Hematopoietic multipotent progenitor cell treated with erythropoietin and hydrocortisone succinate and interleukin-3 and kit ligand, for 8 days (in vitro differentiated cells): Measurements from ENCODE around the gene CXorf58.
"Not testable (repeated sequence)": the region's sequence is repeated elsewhere in the genome, so short reads cannot be mapped to it uniquely, and the experiment has no call there.

Source experiments
- DNase-seq: peaks from one replicate; pipeline ENCODE4 v3.0.0-alpha.2; 2015

The CXorf58 gene

DNA sequence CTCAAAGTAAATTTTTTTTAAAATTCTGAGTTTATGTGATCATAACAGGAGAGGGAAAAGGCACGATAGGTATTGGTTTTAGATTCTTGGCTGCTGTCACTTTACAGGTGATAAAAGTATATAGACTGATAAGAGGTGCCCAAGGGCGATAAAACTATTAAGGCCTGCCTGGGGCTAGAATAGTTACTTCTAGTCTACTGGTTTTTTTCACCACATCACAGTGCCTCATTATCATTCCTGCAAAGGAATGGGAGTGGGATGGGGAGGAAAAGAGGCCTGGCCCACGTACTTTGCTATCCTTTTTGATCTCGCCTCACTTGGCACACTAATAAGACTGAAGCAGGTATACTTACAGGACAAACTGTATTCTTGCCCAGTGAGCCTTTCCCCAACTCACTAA, 46.6 kb downstream of the CXorf58 start:
- no peak for DNase-seq

DNA sequence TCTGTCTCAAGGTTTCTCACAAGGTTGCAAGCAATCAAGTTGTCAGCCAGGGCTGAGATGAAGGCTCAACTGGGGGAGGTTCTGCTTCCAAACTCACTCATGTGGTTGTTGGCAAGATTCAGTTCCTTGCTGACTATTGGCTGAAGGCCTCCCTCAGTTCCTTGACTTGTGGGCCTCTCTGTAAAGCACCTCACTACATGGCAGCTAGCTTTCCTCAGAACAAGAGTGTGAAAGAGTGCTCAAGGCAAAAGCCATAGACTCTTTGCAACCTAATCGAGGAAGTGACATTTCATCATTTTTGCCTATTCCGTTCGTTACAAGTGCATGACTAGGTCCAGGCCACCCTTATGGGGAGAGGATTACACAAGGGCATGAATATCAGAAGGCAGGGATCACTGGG, 52.0 kb downstream of the CXorf58 start:
- no peak for DNase-seq

DNA sequence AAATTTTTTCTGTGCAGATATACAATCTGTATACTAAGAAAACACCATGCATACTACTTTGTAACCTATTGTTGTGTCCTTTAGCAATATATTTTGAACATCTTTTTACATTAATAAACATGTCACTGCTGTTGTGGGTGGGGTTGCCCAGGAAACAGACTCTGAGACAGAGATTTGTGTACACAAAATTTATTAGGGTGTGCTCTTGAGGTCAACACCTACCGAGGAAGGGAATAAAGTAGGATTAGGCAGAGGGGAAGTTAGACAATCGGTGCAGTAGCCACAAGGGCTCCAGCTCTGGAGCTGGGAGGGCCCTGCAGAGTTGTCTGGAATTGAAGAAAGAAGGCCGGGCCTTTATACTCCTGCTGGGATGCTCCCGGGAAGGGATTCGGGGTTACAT, 56.4 kb downstream of the CXorf58 start:
- no peak for DNase-seq

DNA sequence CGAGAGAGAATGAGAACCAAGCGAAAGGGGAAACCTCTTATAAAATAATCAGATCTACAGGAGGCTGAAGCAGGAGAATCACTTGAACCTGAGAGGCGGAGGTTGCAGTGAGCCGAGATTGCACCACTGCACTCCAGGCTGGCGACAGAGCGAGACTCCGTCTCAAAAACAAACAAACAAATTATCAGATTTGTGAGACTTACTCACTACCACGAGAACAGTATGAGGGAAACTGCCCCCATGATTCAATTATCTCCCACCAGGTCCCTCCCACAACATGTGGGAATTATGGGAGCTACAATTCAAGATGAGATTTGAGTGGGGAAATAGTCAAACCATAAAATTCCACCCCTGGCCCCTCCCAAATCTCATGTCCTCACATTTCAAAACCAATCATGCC, 57.8 kb downstream of the CXorf58 start:
- DNase-seq, result not testable (repeated sequence)

DNA sequence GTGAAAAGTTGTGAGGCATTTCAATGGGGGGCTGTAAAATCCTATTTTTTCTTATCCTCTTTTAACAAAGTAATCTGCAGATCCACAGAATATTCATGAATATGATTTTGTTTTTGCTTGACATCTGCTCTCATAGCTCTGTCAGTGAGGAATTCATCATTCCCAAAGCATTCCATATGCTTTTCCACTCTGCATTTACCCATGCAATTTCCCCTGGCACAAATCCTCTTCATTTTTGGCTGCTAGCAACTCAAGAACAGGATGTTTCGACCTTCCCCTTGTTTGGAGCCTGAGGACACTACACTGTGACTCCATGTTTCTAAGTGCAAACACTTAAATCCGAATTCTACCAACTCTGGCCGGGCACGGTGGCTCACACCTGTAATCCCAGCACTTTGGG, 70.7 kb downstream of the CXorf58 start:
- no peak for DNase-seq

DNA sequence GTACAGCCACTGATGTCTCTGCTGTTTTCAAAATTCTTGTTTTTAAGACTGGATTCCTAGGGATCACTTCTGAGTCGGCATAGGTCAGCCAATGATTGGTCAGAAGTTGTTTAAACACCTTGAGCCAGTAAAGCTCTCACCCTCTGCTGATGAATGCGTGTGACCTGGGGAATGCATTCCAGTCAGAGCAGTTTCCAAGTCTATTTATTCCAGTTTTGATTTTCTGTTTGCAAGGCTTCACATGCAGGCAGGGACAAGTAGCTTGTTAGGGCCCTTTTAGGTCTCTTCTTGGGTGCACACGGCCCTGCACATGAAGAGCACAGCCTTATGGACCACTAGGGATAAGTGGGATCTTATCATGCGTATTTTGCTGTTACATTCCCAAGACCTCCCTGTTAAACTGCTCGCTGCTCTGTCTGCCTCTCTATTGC, 72.2 kb downstream of the CXorf58 start:
- DNase-seq, result no peak

DNA sequence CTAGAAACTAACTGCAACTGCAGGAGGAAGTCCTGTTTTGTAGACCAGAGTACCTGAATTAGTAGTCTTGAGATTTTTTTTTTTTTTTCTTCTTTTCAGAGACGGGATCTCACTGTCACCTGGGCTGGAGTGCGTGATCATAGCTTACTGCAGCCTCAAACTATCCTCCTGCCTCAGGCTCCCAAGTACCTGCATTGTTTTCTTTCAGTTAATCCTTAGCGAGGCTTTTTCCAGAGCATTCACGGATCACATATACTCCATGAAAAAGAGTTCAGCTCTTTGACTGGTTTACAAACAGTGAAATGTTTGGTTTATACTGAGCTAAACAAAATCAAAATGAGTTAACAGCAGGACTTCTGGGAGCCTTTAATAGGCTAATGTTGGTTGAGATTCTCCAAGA, 73.4 kb downstream of the CXorf58 start:
- no peak for DNase-seq

DNA sequence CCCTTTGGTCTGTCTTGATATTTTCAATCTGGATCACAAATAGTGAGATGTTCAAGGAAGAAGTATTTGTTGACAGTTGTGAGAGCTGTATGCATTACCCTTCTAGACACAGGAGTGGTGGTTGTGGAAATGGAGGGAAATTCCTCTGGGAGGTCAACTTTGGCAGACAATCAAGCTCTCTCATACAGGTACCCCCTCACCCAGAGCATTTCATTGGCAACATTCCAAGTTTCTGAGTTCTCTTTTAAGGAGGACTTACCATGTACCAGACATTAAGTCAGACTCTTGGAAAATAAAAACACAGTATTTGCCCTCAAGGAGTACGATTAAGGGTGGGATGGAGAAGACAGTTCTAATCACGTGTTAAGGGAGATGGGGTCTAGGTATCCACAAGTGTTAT, 73.9 kb downstream of the CXorf58 start:
- DNase-seq, result no peak

DNA sequence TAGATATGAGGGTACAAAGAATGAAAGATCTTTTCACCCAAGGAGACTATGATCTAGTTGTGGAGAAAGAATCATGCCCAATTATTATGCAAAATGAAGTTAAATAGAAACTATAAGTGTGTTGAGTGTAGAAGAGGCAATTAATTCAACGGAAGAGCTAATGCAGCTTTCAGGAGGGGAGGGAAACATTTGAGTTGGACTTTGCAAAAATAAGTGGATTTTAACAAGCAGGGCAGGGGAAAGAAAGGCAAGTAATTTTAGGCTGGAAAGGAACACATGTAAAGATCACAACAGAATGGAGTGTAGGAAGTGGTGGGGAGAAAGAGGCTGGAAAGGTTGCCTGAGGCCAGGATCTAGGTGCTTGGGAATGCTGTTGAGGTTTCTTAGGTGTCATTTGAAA, 75.1 kb downstream of the CXorf58 start:
- no peak for DNase-seq
